Progenitor cell of endocrine pancreas (in vitro differentiated cells): ENCODE results near the gene OR1Q1. TPM values are rescaled to one million over a fixed set of nuclear protein-coding genes. Genes with fewer than 3 reads are reported as not detected.

Experiments
- DNase-seq: peaks from one replicate; pipeline ENCODE4 v3.0.0; 2021; ENCODE audit warnings: low spot score; ENCODE audit not compliant: unreplicated experiment
- H3K27ac Mint-ChIP-seq: 2 replicates; pipeline ENCODE4 v1.8.0; 2021; ENCODE audit warnings: mild to moderate bottlenecking, moderate library complexity, mixed read lengths
- H3K27me3 Mint-ChIP-seq: 2 replicates; pipeline ENCODE4 v1.8.0; 2021; ENCODE audit warnings: mixed read lengths
- H3K36me3 Mint-ChIP-seq: 2 replicates; pipeline ENCODE4 v1.8.0; 2022; ENCODE audit warnings: mixed read lengths; ENCODE audit not compliant: insufficient read depth
- H3K4me1 Mint-ChIP-seq: 2 replicates; pipeline ENCODE4 v1.8.0; 2021; ENCODE audit warnings: low read depth, mixed read lengths
- H3K4me3 Mint-ChIP-seq: 2 replicates; pipeline ENCODE4 v1.8.0; 2021; ENCODE audit warnings: low read depth, mild to moderate bottlenecking, moderate library complexity, mixed read lengths
- H3K9me3 Mint-ChIP-seq: 2 replicates; pipeline ENCODE4 v1.8.0; 2021; ENCODE audit warnings: low read depth, mixed read lengths
- total RNA-seq: library from RNA; stranded (reverse); gene quantifications from 2 replicates; pipeline ENCODE4 v1.2.1, GENCODE V29; 2021
- TF ChIP-seq, protein P1 (sequence below): fragments of 200-600 bp; sonication (generic); IDR thresholded peaks from one replicate; pipeline ENCODE4 v1.5.0; 2021; ENCODE audit warnings: antibody characterized with exemption, mild to moderate bottlenecking; ENCODE audit not compliant: unreplicated experiment

The OR1Q1 gene
- total RNA-seq, 1 donor from 2014 or later, result not detected

DNA sequence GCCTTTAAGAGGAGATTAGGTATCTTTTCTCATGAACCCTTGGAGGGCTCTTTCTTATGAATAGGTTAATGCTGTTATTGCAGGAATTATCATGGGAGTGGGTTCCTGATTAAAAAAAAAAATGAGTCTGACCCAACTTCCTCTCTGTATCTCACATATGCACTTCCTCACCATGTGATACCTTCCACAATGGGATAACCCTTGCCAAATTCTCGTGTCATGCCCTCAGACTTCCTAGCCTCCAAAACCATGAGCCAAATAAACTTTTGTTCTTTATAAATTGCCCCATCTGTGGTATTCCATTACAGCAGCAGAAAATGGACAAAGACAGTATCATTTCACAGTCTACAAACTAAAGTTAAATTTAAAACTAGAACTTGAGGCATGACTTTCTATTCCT is 41.8 kb downstream of the OR1Q1 start:
- H3K27me3 Mint-ChIP-seq, result no peaks in the 10 kb centered on the region

DNA sequence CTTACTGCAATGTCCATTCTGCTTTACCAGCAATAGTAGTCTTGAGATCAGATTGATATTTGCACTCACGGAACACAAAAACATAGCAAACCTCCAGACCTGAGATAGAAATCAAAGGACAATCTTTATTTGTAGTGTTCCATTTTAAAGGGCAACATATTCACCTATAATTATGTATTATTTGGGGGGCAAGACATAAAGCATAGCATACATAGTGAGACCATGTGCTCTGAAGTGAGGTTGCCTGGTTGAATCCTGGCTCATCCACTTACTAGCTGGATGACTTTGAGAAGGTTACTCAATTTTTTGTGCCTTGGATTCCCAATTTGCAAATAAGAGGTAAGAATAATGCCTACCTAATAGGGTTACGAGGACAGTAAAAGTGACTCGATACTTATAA is 43.0 kb downstream of the OR1Q1 start, which contains the start of gene OR1B1:
OR1B1 (minus strand) TSS at position 101 of the 400 bp plus-strand sequence.
- H3K27ac Mint-ChIP-seq, result no peak within 1 kb of the TSS
- no peak for DNase-seq
- H3K9me3 Mint-ChIP-seq, result peaks cover 55% of the 10 kb centered on the region
- H3K4me3 Mint-ChIP-seq, result no peak within 1 kb of the TSS
- TF ChIP-seq, protein P1, sequence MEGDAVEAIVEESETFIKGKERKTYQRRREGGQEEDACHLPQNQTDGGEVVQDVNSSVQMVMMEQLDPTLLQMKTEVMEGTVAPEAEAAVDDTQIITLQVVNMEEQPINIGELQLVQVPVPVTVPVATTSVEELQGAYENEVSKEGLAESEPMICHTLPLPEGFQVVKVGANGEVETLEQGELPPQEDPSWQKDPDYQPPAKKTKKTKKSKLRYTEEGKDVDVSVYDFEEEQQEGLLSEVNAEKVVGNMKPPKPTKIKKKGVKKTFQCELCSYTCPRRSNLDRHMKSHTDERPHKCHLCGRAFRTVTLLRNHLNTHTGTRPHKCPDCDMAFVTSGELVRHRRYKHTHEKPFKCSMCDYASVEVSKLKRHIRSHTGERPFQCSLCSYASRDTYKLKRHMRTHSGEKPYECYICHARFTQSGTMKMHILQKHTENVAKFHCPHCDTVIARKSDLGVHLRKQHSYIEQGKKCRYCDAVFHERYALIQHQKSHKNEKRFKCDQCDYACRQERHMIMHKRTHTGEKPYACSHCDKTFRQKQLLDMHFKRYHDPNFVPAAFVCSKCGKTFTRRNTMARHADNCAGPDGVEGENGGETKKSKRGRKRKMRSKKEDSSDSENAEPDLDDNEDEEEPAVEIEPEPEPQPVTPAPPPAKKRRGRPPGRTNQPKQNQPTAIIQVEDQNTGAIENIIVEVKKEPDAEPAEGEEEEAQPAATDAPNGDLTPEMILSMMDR, result no peak
- no peaks in the 10 kb centered on the region for H3K4me1 Mint-ChIP-seq
- no peaks in the 10 kb centered on the region for H3K36me3 Mint-ChIP-seq
- H3K27me3 Mint-ChIP-seq, result no peaks in the 10 kb centered on the region

More for the DNA sequence above, 41.8 kb downstream of the OR1Q1 start:
- H3K36me3 Mint-ChIP-seq, result no peaks in the 10 kb centered on the region
- DNase-seq, result no peak
- no peak overlapping the region for H3K27ac Mint-ChIP-seq
- TF ChIP-seq, protein P1, result no peak
- H3K9me3 Mint-ChIP-seq, result peaks cover 47% of the 10 kb centered on the region
- H3K4me3 Mint-ChIP-seq, result no peak overlapping the region
- no peaks in the 10 kb centered on the region for H3K4me1 Mint-ChIP-seq

DNA sequence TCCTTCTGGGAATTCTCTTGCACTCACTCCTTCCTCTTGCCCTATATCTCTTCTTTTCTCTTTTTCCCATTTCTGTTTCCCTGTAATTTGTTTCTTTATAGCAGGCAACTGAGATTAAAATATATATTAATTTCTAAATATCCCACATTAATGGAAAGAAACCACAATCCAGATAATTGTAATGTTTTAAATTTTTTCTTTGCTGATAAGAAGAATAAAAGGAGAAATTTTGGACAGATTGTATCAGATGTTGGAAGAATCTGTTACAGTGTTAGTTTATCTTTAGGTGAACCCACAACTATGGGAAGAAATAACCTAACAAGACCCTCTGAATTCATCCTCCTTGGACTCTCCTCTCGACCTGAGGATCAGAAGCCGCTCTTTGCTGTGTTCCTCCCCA is 46.9 kb downstream of the OR1Q1 start, which contains the start of gene OR1L1:
OR1L1 (plus strand) TSS at position 301 of the 400 bp plus-strand sequence; CDS start at position 301, 0 bp downstream.
- Mint-ChIP-seq H3K4me3 (no peak within 1 kb of the TSS), H3K36me3 (no peaks in the 10 kb centered on the region), H3K27me3 (no peaks in the 10 kb centered on the region), H3K9me3 (peaks cover 67% of the 10 kb centered on the region), H3K4me1 (no peaks in the 10 kb centered on the region), H3K27ac (no peak within 1 kb of the TSS)
- DNase-seq, result no peak
- TF ChIP-seq, protein P1, result no peak

Other genes starting within 250 kb of the OR1Q1 start
- gene PTGS1, start 243.7 kb upstream of the OR1Q1 start, total RNA-seq, result 0.07 and 0.22 TPM in 2 replicates
- not detected in 2 replicates for gene OR1J1, start 136.8 kb upstream of the OR1Q1 start, total RNA-seq
- gene OR1J2, start 103.9 kb upstream of the OR1Q1 start, total RNA-seq, result not detected in 2 replicates
- gene OR1J4, start 95.6 kb upstream of the OR1Q1 start, total RNA-seq, result not detected in 2 replicates
- not detected in 2 replicates for gene OR1N1, start 87.4 kb upstream of the OR1Q1 start, total RNA-seq
- not detected in 2 replicates for gene OR1N2, start 61.6 kb upstream of the OR1Q1 start, total RNA-seq
- not detected in 2 replicates for gene OR1L8, start 31.4 kb upstream of the OR1Q1 start, total RNA-seq
- gene OR1B1, start 42.9 kb downstream of the OR1Q1 start, total RNA-seq, result not detected in 2 replicates
- not detected in 2 replicates for gene OR1L1, start 47.0 kb downstream of the OR1Q1 start, total RNA-seq
- not detected in 2 replicates for gene OR1L3, start 60.4 kb downstream of the OR1Q1 start, total RNA-seq
- gene OR1L4, start 109.3 kb downstream of the OR1Q1 start, total RNA-seq, result not detected in 2 replicates
- not detected in 2 replicates for gene OR1L6, start 127.6 kb downstream of the OR1Q1 start, total RNA-seq
- not detected in 2 replicates for gene OR5C1, start 174.2 kb downstream of the OR1Q1 start, total RNA-seq
- gene OR1K1, start 185.4 kb downstream of the OR1Q1 start, total RNA-seq, result not detected in 2 replicates
- 31.2 and 33.3 TPM in 2 replicates for gene PDCL, start 213.8 kb downstream of the OR1Q1 start, total RNA-seq